ENCODE measurements around the gene IQCN. TPM values are rescaled to one million over a fixed set of nuclear protein-coding genes. Genes with fewer than 3 reads are reported as not detected.

Gene IQCN, protein sequence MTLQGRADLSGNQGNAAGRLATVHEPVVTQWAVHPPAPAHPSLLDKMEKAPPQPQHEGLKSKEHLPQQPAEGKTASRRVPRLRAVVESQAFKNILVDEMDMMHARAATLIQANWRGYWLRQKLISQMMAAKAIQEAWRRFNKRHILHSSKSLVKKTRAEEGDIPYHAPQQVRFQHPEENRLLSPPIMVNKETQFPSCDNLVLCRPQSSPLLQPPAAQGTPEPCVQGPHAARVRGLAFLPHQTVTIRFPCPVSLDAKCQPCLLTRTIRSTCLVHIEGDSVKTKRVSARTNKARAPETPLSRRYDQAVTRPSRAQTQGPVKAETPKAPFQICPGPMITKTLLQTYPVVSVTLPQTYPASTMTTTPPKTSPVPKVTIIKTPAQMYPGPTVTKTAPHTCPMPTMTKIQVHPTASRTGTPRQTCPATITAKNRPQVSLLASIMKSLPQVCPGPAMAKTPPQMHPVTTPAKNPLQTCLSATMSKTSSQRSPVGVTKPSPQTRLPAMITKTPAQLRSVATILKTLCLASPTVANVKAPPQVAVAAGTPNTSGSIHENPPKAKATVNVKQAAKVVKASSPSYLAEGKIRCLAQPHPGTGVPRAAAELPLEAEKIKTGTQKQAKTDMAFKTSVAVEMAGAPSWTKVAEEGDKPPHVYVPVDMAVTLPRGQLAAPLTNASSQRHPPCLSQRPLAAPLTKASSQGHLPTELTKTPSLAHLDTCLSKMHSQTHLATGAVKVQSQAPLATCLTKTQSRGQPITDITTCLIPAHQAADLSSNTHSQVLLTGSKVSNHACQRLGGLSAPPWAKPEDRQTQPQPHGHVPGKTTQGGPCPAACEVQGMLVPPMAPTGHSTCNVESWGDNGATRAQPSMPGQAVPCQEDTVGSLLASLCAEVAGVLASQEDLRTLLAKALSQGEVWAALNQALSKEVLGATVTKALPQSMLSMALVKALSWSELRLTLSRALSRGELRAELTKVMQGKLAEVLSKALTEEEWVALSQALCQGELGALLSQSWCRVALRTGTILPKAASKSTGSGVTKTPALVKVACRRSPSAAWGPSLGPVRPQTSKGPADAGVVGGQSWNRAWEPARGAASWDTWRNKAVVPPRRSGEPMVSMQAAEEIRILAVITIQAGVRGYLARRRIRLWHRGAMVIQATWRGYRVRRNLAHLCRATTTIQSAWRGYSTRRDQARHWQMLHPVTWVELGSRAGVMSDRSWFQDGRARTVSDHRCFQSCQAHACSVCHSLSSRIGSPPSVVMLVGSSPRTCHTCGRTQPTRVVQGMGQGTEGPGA (N-terminal part only)
- total RNA-seq: 0.15 and 0.25 TPM in 2 replicates

DNA sequence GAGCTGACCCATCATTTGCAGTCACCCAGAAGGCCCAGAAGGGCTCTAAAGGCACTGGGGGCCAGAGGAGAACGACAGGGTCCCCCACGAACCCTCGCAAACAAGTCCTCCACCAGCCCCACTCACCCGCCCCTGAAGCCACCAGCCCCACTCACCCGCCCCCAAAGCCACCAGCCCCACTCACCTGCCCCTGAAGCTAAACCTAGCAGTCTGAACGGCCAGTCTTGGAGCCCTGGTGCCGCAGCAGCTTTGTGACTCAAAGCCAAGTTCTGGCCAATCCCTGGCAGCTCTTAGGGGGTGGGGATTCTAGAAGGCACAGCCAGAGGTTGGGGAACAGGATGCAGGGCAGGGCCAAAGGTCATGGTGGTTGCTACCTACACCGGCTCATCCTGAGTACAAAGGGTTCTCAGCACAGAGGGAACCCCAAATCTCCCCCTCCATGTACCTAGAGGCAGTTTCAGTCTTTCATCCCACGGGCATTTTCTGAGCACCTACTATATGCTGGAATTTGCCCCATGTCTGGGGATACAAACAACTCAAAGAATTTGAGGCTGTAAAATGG is at the start of gene IQCN:
TSS of gene IQCN (minus strand) at position 234 of the 562 bp plus-strand sequence. CDS start 4,974 bp downstream, outside the sequence.

GRCh38 chr19:18322759-18323460 is 48.7 kb upstream of the IQCN start, which contains the start of gene LSM4:
Gene LSM4 (minus strand): TSS chr19:18323076. CDS start chr19:18323020, 56 bp downstream.

DNA sequence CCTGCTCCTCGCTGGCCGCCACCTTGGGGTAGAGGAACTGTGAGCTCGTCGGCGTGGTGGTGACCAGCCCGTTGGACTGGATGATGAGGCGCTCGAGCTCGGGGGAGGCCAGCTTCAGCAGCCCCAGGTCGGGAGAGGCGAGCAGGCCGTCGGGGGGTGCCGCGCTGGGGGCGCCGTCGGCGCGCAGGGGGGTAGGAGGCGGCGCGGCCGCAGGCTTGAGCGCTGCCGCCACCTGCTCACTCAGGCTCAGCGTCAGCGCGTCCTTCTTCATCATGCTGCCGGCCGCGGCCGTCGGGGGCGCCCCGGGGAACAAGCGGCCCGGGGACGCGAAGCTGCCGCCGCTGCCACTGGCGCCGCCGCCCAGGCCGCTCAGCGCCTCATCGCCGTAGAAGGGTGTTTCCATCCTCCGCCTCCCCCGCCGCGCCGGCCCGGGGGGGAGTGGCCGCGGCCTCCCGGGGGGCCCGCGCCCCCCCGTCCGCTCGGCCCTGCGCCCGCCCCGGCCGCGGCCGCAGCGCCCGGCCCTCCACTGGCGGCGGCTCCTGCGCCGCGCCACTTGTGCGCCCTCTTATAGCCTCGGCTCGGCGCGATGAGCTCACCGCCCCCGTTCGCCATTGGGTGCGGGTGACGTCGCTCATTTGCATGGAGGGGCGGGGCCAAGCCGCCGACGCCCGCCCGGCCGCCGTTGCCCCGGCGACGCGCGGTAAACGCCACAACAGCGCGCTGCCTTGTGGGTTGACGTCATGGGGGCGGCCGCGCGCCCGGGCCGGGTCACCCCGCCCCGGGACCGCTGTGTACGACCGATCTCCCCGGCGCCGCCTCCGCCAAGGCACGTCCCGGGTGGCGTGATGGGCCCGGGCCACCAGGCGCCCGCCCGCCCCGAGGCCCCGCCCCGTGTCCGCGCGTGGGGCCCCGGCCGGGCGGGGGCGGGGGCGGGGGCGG is 7.1 kb upstream of the IQCN start, which contains the start of gene JUND:
TSS of gene JUND (minus strand) at position 541 of the 939 bp plus-strand sequence. CDS start at position 403, 138 bp downstream.

DNA sequence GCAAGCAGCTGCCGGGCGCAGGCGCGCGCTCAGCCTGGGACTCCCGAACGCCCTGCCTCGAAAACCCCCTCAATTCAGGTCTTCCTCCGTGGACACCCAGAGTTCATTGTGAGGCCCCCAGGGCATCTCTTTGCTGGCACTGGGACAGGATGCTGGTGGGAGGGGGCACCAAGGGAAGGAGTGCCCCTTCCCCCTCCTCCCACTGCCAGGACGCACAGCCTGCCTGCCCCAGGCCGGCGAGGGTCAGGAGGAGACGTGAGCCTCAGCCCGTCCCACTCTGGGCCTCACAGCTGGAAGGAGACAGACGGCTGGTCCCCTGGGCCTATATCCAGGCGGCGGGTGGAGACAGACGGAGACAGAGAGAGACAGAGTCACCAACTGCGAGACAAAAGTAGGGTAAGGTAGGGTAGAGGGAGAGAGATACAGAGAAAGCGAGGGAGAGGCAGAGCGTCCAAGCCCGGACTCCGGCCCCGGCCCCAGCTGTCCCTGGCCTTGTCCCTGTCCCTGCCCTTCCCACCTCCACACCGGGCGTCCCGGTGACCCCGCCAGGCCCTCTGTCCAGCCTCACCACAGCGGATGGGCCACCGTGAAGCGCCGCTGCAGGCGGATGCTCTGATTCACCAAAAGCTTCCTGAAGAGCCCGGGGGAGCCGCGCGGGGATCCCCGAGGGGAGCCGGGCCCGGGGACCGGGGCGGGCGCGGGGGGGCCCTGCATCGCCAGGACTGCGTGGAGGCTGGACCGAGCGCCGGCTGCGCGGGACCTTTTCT is 48.4 kb downstream of the IQCN start, which contains the start of gene PDE4C:
TSS of gene PDE4C (minus strand) at position 737 of the 767 bp plus-strand sequence. CDS start at position 714, 23 bp downstream.

Other genes with a start within 250 kb of the IQCN start
- gene IL12RB1, start 187.5 kb downstream of the IQCN start, total RNA-seq: not detected in 2 replicates
- 3.9 and 4.8 TPM in 2 replicates for gene MAST3, start 176.7 kb downstream of the IQCN start, total RNA-seq
- gene PIK3R2, start 121.3 kb downstream of the IQCN start, total RNA-seq: 55.4 and 60.7 TPM in 2 replicates
- 15.2 and 17.1 TPM in 2 replicates for gene IFI30, start 100.6 kb downstream of the IQCN start, total RNA-seq
- 19.3 and 28.0 TPM in 2 replicates for gene MPV17L2, start 81.2 kb downstream of the IQCN start, total RNA-seq
- 0.44 and 1.9 TPM in 2 replicates for gene RAB3A, start 70.4 kb downstream of the IQCN start, total RNA-seq
- gene PDE4C, start 48.0 kb downstream of the IQCN start, total RNA-seq: not detected in 2 replicates
- 120 and 130 TPM in 2 replicates for gene JUND, start 7.2 kb upstream of the IQCN start, total RNA-seq
- 76.8 and 98.9 TPM in 2 replicates for gene LSM4, start 48.6 kb upstream of the IQCN start, total RNA-seq
- 6.6 and 14.5 TPM in 2 replicates for gene PGPEP1, start 66.1 kb upstream of the IQCN start, total RNA-seq
- 19.3 and 20.2 TPM in 2 replicates for gene GDF15, start 111.7 kb upstream of the IQCN start, total RNA-seq
- gene LRRC25, start 123.2 kb upstream of the IQCN start, total RNA-seq: not detected in 2 replicates
- gene SSBP4, start 144.9 kb upstream of the IQCN start, total RNA-seq: 78.5 and 82.7 TPM in 2 replicates
- 16.5 and 19.8 TPM in 2 replicates for gene ISYNA1, start 163.7 kb upstream of the IQCN start, total RNA-seq
- gene ELL, start 247.6 kb upstream of the IQCN start, total RNA-seq: 10.3 and 11.9 TPM in 2 replicates